Measurements from ENCODE around the gene GAS7. TPM values are rescaled to one million over a fixed set of nuclear protein-coding genes. Genes with fewer than 3 reads are reported as not detected.

The GAS7 gene
- total RNA-seq, 2 donors from 2014 or later = 8.0 to 20.1 TPM

GRCh38 chr17:10211666-10212065, 13.3 kb upstream of the GAS7 start:
- whole genome bisulfite sequencing, 2 donors = 84% methylated on average over 8 of the region's 8 CpGs
- intact Hi-C loops (cut with DNase I) = no loop called here
- Histone ChIP-seq H3K4me3 (no peak overlapping the region), H3K27me3 (no peaks in the 10 kb centered on the region), H3K27ac (no peak overlapping the region), H3K4me1 (peaks cover 6% of the 10 kb centered on the region), H3K36me3 (replicated peaks in 1 of 2; ENCODE audit: insufficient read depth in 1 of 2, low read depth in 2 of 2) (no peaks in the 10 kb centered on the region), H3K9me3 (no peaks in the 10 kb centered on the region)
- ATAC-seq (no peak), DNase-seq (no peak)
- TF ChIP-seq CTCF (IDR thresholded peaks at IDR 0.05) = no peak
- no peak for TF ChIP-seq POLR2A (IDR thresholded peaks at IDR 0.05)

- H3K27ac ChIP-seq = peak overlapping the region; percentile 17 to 70 (median 60)
- peaks cover 6% of the 10 kb centered on the region for H3K4me1 ChIP-seq
- no peaks in the 10 kb centered on the region for H3K27me3 ChIP-seq
- H3K9me3 ChIP-seq = peaks cover 0 to 9% (median 0%) of the 10 kb centered on the region in 3 donors
- no peak overlapping the region for H3K4me3 ChIP-seq
- TF ChIP-seq POLR2A (IDR thresholded peaks at IDR 0.05) = no peak
- TF ChIP-seq CTCF (IDR thresholded peaks at IDR 0.05) = no peak
- ATAC-seq = peak; percentile 98
- peak; percentile 33 to 56 (median 38) for DNase-seq
- no peaks in the 10 kb centered on the region for H3K36me3 ChIP-seq (replicated peaks in 1 of 2; ENCODE audit: insufficient read depth in 1 of 2, low read depth in 2 of 2)
- WGBS, 2 donors = 11 to 26% methylated on average over 6 of the region's 6 CpGs
- intact Hi-C loops (cut with DNase I) = no loop called here
Observed at GRCh38 chr17:10210151-10210574, 11.8 kb upstream of the GAS7 start.

- H3K9me3 ChIP-seq = peaks cover 0 to 9% (median 0%) of the 10 kb centered on the region in 3 donors
- TF ChIP-seq POLR2A (IDR thresholded peaks at IDR 0.05) (no peak), CTCF (IDR thresholded peaks at IDR 0.05) (no peak)
- no peaks in the 10 kb centered on the region for H3K27me3 ChIP-seq
- intact Hi-C loops (cut with DNase I) = no loop called here
- ATAC-seq = no peak
- peak overlapping the region in 1 of 4 donors; percentile 61 for H3K27ac ChIP-seq
- H3K4me1 ChIP-seq = peaks cover 6% of the 10 kb centered on the region
- H3K4me3 ChIP-seq = no peak overlapping the region
- no peaks in the 10 kb centered on the region for H3K36me3 ChIP-seq (replicated peaks in 1 of 2; ENCODE audit: insufficient read depth in 1 of 2, low read depth in 2 of 2)
- no peak for DNase-seq
- 44 to 60% methylated on average over 7 of the region's 7 CpGs for WGBS, 2 donors
Observed at GRCh38 chr17:10208604-10209193, 10.3 kb upstream of the GAS7 start.

- Histone ChIP-seq H3K9me3 (peaks cover 0 to 9% (median 0%) of the 10 kb centered on the region in 3 donors), H3K36me3 (replicated peaks in 1 of 2; ENCODE audit: insufficient read depth in 1 of 2, low read depth in 2 of 2) (no peaks in the 10 kb centered on the region), H3K27ac (no peak overlapping the region), H3K4me3 (no peak overlapping the region), H3K27me3 (no peaks in the 10 kb centered on the region), H3K4me1 (peaks cover 6% of the 10 kb centered on the region)
- WGBS, 2 donors = 57 to 71% methylated on average over 4 of the region's 4 CpGs
- ATAC-seq (no peak), DNase-seq (no peak)
- no peak for TF ChIP-seq CTCF (IDR thresholded peaks at IDR 0.05)
- no peak for TF ChIP-seq POLR2A (IDR thresholded peaks at IDR 0.05)
- intact Hi-C loops (cut with DNase I) = no loop called here
Observed at GRCh38 chr17:10207153-10207552, 8.7 kb upstream of the GAS7 start.
